H1 (cell line): Measurements from ENCODE around the gene LCN15. TPM values are rescaled to one million over a fixed set of nuclear protein-coding genes. Genes with fewer than 3 reads are reported as not detected.

Experiments
- CHD7 ChIP-seq: fragments of 300-600 bp; sonication (generic); IDR thresholded peaks from 2 replicates; pipeline ENCODE4 v1.7.1; 2012; ENCODE audit warnings: low read length, moderate library complexity, mild to moderate bottlenecking, inconsistent platforms; ENCODE audit not compliant: insufficient replicate concordance
- HDAC2 ChIP-seq, 2 experiments: fragments of 300-600 bp in 1 of 2; sonication (generic) in 1 of 2; IDR thresholded peaks; 2 replicates each; pipeline ENCODE4 v1.6.1; 2011 to 2012; ENCODE audit warnings: low read depth in 2 of 2, low read length in 2 of 2, mild to moderate bottlenecking in 2 of 2, moderate library complexity in 2 of 2, borderline replicate concordance in 1 of 2, inconsistent platforms in 1 of 2
- TBP ChIP-seq: IDR thresholded peaks from 2 replicates; pipeline ENCODE4 v1.6.1; 2011; ENCODE audit warnings: low read depth, low read length, improper control_type of control experiment
- polyA plus RNA-seq, 7 experiments: library from polyadenylated mRNA; depleted of rRNA in 3 of 7; stranded (reverse) in 5 of 7; unstranded in 2 of 7; fragments of >200 nt in 5 of 7; fragments of 200-250 nt in 2 of 7; gene quantifications; 1 replicate in 5 of 7; 2 replicates in 1 of 7; 4 replicates in 1 of 7; pipeline versions ENCODE4 v1.2.1 to v1.2.3, GENCODE V29; 2011 to 2013; ENCODE audit warnings: missing spikeins in 2 of 7, mixed read lengths in 2 of 7
- total RNA-seq: library from RNA; stranded (reverse); fragmentation: NEBNext Ultra II Directional; extraction: Animal tissue kit (Norgen Biotek cat#: 25700); gene quantifications from 2 replicates; pipeline ENCODE4 v1.2.1, GENCODE V29; 2021
- TF ChIP-seq, protein P1 (sequence below): IDR thresholded peaks from 2 replicates; pipeline ENCODE4 v1.6.1; 2012; ENCODE audit warnings: low read length, inconsistent platforms

Gene LCN15
- total and polyA plus RNA-seq, 2 of the 8 experiments (the other 6 are each of a cell fraction or from before 2014, with no cell fraction given) = 0.08 to 0.47 TPM

GRCh38 chr9:136807281-136808074 is 43.2 kb upstream of the LCN15 start, which contains the start of gene RABL6 (continued):
- no peak for TF ChIP-seq CHD7
- TF ChIP-seq, protein P1, sequence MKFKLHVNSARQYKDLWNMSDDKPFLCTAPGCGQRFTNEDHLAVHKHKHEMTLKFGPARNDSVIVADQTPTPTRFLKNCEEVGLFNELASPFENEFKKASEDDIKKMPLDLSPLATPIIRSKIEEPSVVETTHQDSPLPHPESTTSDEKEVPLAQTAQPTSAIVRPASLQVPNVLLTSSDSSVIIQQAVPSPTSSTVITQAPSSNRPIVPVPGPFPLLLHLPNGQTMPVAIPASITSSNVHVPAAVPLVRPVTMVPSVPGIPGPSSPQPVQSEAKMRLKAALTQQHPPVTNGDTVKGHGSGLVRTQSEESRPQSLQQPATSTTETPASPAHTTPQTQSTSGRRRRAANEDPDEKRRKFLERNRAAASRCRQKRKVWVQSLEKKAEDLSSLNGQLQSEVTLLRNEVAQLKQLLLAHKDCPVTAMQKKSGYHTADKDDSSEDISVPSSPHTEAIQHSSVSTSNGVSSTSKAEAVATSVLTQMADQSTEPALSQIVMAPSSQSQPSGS = no peak
- no peak; the same call in 1 of the 2 replicates for TF ChIP-seq TBP
- TF ChIP-seq HDAC2 (IDR thresholded peaks at IDR 0.05; ENCODE audit: borderline replicate concordance in 1 of 2, low read depth in 2 of 2, low read length in 2 of 2) = no peak
